Measurements from ENCODE around the gene SLC27A5.
"Not testable (repeated sequence)": the region's sequence is repeated elsewhere in the genome, so short reads cannot be mapped to it uniquely, and the experiment has no call there.

The SLC27A5 gene

DNA sequence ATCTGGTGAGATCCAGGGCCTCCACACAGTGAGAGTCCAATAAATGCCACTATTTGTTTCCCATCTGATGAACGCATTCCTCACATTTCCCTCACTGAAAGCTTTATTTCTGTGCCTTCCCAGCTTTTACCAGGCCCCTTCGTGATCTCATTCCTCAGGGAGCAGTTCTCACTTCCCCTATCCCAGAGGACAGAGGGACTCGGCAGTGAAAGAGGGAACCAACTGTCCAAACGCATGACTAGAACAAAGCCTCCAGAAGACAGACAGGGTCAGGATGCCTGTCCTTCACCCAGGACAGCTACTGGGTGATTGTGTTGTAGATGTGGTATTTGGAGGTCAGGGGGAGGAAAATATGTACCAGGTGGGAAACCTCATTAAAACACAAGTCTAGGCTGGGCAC lies 9.9 kb upstream of the SLC27A5 start:
- DNase-seq = no peak

DNA sequence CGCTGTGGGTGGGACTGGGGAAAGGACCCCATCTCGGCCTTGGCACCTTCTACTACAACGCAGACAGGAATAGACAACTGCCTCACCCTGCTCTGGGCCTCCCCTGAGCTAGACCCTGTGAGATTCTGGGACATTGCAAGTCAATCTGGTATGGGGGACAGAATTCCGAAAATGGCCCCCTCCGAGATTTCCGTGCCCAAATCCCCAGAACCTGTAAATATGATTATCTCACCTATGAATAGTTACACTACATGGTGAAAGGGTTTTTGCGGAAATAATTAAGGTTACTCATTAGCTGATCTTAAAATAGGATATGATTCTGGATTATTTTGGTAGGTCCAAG lies 8.4 kb upstream of the SLC27A5 start:
- DNase-seq = no peak

DNA sequence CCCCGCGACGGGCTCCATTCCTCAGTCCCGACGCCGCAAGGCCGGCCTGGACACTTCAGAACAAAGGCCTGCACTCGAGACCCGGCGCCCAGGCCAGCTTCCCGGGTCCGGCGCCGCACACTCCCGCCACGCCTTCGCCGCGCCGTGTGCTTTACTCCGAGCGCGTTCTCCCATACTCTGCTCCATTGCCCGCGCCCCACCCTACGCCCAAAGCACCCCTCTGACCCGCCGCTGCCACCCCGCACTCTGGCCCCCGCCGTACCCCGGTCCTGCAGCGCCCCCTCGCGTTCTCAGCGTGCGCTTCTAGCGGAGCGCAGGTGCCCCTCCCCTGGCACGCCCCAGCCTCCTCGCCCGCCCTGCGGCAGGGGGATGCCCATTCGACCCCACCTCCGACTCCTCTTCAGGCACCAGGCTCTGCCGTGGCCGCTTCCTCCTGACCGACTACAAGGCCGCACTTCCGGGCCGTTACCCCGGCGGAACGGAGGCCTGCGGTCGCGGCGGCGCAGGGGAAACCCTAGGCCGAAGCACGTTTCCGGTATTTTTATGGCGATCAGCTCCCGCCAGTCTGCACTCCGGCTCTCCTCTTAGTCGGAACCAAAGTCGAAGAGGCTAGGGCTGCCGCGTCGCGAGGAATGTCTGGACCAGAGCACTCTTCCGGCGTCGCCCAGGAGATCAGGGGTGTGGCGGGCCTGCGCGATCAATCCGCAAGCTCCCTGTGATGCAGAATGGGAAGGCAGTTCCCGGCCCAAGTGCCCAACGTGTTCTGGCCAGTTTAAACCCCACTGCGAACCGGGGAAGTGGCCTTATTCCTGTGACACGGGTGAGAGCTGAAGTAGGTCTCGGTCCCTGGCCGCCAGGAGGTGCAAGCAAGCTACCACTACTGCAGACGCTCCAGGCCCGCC lies 7.8 kb upstream of the SLC27A5 start, which contains the start of gene ZBTB45:
Gene ZBTB45 (minus strand): TSS at position 456 of the 902 bp plus-strand sequence. CDS start 2,137 bp downstream, outside the sequence.
- DNase-seq = peak; percentile 91

DNA sequence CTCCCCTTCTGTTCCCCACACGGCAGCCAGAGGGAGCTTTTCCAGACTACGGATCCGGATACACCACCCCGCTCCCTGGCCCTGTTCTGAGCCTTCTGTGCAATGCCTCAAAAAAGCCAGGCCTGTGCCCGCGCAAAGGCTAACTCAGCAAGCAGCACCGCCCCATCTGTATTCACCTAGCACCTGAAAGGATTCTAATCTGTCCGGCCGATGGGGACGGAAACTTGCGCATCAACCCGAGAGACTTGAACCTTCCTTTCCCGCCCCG lies 7.2 kb upstream of the SLC27A5 start:
- peak; percentile 39 for DNase-seq

DNA sequence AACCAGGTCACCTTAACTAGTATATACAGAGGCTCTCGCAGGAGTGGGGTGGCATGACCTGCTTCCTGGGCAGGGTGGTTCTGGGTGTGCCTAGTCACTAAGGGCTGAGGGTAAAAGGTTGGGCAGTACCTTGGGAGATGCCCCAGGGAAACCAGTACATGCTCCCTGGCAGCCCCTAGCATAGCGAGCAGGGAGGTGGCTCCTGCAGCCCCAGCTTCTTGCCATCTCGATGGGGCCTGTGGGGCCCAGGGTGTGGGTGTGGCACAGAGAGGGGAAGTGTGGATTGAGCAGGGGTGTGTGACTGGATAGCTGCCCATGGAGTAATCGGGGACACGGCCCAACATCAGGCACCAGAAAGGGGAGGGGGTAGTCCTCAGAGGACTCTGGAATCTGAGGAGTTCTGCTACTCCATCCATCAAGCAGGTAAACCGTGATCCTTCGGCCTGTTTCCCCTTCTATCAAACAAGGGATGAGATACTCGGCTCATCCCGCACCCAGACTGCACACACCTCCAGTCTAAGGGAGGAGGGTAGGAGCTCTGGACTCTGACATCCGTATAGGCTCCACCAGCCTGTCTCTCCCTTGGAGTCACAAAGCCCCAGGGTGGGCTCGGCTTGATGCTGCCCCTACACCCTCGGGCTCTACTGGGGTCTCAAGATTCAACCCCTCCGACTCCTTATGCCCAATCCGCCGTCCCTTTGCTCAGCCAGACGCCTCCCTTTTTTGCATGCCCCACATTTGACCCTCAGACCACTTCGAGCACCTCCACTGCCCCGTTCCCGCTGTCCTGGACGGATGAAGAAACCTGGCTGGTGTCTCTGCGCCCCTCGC lies 6.7 kb upstream of the SLC27A5 start:
- no peak for DNase-seq

DNA sequence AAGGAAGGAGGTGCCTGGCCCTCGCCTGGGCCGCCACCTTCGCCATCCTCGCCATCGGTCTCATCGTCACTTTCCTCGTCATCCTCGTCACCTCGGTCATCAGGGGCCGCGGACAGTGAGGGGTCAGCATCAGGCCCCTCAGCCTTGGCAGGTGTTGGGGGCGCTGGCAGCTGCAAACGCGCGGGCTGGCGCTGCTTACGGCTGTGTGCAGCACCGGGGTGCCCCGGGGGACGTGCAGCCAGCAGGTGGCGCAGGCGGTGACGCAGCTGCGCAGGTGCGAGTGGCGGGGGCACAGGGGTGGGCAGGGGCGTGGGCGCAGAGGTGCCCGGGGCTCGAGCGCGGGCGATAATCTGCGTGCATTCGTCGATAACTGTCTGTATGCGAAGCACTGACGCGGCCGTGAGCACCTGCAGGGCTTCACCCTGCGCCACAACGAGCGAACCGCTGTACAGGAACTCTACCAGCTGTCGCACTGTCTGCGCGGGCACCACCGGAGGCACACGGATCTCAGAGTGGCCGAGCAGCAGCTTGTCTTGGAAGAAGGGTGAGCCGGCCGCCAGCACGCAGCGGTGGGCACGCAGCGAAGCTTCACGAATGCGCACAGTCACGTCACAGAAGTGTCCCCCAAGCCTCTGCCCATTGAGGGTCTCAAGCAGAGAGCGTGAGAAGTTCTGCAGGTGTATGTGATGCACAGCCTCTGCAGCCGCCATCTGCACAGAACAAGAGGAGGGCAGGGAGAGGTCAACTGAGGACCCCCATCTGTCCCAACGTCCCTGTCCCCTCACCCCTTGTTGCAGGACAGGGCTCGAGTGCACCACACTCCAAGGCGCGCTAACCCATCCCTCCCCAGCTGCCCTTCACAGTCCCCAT lies 5.4 kb upstream of the SLC27A5 start:
- no peak for DNase-seq

DNA sequence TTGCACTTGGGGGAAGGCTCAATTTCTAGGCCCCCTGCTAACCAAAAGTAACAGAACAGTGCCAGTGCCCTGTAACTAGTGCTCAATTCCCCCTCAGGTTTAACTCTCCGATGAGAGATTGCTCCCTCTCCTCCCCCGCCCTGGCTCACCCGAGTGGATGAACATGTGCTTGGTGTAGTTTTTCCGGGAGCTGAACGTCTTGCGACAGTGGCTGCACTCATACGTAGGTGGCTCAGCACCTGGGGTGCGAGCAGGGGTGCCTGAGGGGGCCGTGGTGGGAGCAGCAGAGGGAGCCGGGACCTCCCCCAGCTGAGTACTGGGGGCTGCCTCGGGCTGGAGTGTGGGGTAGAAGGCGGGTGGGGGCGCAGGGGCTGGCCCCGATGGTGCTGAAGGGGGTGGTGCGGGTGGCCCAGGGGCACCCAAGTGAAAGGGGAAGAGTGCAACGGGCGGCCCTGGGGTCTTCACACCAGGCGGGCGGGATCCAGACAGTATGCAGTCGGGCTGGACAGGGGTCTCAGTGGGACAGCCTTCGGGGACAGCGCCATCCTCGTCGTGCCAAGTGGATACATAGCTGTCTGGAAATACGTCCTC lies 4.5 kb upstream of the SLC27A5 start:
- DNase-seq = no peak

DNA sequence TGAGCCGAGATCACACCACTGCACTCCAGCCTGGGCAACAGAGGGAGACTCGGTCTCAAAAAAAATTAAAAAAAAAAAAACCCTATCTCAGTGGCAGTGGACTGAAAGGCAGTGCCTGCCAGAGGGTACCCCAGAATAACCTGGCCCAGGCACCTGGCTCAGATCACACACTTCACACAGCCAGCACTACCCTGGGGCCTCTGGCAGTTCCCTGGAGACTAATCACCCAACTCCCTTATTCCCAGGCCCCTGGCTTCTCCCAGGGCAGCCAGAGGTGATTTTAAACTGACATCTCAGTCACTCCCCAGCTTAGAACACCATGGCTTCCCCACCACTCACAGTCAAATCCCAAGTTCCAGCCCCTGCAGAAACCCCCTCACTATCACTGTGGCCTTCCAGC lies 3.5 kb upstream of the SLC27A5 start:
- no peak for DNase-seq

DNA sequence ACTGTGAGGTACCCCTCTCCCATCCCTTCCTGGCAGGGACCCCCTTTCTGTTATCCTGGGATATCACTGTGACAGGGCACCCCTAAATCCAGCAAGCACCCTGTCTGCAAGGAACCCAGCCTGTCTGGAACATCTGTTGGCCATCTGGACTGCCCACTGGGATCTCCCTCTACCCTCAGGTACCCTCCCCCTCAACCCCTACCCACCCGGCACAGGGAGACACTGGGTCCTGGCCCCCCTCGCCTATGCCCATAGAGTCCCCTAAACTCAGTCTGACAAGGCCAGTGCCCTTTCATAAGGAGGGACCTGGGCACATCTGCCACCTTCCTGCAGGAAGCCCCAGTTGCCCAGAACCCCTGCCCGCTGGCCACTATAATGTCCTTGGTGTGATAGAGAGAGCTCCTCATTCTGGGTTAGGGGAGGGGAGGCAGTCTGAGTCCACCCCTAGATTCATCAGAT lies 2.8 kb upstream of the SLC27A5 start:
- no peak for DNase-seq

DNA sequence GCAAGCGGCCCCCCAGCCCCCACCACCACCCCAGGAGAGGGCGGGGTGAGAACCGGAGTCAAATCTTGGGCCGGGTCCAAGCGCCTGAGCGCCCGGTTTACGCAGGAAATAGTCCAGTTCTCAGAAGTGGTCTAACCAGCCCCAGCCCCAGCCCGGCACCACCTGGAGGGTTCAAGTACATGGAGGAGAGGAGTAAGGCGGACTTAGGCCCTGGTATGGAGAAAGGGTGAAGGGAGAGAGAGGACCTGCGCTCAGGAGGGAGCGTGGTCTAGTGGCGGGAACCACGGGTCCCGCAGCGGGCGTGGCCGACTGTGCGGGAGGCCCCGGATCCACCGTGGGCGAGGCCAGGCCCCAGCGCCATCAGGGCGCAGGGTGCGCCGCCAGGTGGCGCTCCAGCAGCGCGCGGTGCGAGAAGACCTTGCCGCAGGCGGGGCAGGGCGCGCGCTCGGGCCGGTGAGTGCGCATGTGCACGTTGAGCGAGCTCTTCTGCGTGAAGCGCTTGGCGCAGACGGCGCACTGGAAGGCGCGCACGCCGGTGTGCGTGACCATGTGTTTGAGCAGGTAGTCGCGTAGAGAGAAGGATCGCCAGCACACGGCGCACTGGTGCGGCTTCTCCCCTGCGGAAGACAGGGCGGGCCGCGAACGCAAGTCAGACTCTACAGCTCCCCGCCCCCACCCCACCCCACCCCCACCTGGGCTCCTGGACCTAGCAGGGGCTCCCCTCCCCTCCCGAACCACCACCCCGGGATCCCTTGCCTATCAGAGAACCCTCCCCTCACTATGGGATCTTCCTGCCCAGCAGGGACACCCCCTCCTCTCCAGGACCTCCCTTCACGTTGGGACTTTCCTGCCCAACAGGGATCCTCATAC lies 2.1 kb upstream of the SLC27A5 start:
- DNase-seq = peak; percentile 93

DNA sequence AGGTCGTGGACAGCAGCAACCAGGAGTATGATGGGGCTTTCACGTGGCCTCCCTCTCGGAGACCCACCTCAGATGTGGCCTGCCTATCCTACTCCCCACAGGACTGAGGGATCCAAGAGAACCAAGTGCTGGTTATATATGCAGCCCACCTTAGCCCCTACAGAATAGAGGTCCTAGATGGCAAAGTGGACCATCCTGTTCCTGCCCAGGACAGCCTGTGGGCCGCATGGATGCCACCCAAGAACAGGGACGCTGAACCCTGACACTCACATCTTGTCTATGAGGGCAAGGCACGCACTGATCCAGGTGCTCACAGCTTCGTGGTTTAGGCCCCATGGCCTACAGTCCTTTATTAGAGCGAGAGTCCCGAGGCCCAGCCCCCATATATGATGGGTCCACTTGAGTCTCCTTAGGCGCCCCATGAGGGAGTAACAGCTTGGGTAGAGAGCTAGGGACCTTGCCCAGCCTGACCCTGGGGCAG lies 1.5 kb upstream of the SLC27A5 start:
- no peak for DNase-seq

DNA sequence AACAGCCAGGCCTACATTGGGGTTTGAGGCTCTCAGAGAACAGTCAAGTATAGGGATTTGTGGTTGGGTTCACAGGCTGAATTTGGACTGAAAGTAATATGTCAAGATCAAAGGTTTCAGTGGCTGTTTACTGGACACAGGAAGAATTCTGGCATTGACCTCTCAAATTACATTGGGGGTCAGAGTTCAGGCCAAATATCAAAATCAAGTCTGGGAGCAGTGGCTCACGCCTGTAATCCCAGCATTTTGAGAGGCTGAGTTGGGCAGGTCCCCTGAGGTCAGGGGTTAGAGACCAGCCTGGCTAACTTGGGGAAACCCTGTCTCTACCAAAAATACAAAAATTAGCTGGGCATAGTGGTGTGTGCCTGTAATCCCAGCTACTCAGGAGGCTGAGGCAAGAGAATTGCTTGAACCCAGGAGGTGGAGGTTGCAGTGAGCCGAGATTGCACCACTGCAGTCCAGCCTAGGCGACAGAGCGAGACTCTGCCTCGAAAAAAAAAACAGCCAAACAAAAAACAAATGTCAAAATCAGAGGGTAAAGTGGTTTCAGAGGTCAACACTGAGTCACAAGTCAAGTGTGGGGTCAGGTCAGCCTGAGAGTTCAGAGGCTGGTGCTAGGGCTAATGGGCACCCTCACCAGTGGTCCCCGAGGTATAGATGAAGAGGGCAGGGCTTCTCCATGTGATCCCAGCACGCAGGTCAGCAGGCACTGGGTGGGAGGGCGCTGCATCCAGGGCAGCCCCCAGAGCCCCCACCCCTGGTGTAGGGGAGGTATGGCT lies 1.5 kb downstream of the SLC27A5 start:
- no peak for DNase-seq

DNA sequence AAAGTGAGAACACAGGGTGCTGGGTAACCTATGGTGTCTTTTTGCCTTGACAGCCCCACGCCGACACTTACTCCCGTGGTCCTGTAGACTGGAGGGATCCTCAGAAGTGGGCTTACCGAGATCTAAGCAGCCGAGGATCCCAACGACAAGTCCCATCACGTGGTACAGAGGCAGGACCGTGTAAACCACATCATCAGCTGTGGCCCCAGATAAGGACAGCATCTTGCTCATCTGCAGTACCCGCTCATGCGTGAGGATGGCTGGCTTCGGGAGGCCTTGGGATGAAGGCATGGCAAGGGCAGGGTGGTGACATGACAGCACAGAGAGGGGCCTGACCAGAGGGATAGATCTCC lies 2.1 kb downstream of the SLC27A5 start:
- DNase-seq = no peak

DNA sequence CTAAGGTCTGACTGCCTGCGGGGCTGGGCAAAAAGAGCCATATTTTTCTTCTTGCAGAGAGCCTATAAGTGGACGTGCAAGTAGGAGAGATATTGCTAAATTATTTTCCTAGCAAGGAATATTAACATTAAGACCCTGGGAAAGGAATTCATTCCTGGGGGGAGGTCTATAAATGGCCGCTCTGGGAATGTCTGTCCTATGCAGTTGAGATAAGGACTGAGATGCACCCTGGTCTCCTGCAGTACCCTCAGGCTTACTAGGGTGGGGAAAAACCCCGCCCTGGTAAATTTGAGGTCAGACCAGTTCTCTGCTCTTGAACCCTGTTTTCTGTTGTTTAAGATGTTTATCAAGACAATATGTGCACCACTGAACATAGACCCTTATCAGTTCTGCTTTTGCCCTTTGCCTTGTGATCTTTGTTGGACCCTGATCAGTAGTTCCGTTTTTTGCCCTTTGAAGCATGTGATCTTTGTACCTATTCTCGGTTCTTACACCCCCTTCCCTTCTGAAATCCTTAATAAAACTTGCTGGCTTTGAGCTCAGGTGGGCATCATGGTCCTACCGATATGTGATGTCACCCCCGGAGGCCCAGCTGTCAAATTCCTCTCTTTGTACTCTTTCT lies 4.1 kb downstream of the SLC27A5 start:
- not testable (repeated sequence) for DNase-seq

DNA sequence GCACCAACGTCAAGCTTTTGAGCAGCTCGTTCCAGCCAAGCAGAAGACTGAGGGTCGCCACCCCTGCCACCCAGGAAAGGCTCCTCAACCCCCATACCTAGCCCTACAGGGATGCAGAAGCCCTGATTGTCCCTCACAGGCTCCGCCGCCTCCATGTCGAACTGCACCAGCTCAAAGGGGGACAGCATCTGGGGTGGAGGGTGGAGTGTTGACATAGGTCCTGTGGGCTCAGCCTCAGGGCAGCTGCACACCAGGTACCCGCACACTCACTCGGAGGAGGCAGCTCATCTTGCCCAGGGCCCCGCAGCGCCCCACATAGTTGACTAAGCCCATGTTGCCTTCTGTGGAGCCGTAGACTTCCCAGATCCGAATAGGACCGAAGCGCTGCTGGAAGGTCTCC lies 11.6 kb downstream of the SLC27A5 start:
- DNase-seq = no peak

DNA sequence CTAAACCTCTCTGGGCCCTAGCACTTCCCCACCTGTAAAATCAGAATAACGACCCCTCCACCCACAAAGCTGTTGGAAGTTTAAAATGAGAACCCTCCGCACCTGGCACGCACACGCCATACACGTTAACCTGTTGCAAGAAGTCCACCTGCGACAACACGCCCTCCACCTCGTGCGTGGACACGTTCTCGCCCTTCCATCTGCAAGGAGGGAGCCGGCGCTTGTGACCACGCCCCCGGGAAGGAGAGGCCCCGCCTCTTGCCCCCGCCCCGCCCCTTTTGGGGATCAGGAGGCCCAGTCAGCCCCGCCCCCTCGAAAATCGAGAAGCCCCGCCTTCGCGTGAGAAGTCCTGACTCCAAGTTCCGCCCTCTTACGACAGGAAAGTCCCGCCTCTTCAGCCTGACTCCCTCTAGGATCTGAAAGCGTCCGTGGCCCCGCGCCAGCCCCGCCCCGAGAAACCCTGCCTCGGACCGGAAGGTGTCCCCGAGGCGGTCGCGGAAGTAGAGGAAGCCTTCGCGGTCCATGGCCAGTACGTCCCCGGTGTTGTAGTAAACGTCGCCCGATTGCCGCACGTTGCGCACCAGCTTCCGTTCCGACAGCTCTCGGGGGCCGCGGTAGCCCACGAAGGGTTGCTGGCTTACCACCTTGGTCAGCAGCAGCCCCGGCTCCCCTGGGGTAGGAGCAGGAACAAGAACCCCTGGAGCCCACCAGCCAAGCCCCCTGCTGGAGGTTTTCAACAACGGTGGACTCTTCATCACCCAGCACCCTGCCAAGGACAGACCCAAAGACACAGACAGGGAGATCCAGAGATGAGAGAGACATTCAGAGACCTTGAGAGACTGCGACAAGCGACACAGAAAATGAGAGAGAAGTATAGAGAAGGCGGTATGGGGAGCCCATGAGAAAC lies 12.5 kb downstream of the SLC27A5 start:
- peak; percentile 90 for DNase-seq

DNA sequence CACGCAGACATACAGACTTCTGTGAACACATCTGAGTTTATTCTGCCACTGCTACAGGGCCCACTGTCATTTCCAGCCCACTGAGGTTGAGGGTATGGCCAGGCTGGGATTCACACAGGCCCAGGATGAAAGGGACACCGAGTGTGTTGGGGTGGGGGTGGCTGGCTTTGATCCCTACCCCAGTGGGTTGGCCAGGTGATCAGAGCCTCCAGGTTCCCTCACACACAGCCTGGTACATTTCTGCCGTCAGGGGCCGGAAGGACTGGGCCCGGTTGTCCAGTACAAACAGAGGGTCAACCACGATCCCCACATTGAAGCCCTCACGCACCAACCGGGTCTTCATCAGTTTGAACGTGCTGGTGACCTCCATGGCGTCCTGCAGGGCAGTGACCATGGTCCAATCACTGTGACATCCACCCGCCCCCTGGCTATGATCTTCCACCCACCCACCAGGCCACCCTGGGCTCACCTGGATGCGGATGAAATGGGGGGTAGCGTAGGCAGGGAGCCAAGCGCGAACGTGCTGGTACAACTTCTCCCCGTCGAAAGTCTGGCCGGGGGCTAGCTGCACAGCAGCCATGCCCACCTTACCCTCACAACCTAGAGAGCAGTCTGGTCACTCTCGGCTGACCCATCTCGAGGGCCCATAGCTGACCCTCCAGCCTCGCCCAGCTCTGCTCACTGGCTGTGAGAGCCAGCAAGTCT lies 13.3 kb downstream of the SLC27A5 start:
- DNase-seq = no peak

DNA sequence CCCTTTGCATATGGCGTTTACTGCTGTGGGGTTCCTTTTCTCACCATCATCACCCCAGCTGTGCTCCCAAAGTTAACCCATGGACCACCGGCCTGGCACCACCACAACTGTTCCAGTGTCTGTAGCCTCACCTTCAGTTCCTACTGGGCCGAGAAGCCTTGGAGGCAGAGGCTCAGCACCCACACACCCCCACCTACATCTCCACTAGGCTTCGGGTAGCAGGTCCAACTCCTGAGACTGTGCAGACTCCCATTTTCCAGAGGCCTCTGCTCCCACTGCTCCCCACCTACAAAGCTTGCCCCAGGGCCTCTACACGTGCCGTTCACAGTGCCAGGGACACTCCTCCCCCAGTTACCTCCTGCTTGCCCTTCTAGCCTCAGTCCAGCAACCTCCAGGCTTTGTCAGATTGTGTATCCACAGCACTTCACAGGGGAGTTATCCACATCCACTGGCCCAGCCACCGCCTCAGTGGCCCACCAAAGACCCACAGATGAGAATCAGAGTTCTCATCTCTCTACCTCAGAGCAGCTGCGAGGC lies 14.1 kb downstream of the SLC27A5 start:
- no peak for DNase-seq

Measured in T-helper 9 cell (primary cell).